ENCODE data around the gene FERMT1.
"Not testable (repeated sequence)": the region's sequence is repeated elsewhere in the genome, so short reads cannot be mapped to it uniquely, and the experiment has no call there.

The FERMT1 gene

GRCh38 chr20:6040958-6041807 is 81.6 kb downstream of the FERMT1 start:
- Histone ChIP-seq H3K4me1 (ENCODE audit: insufficient read depth, insufficient read length) (no peaks in the 10 kb centered on the region), H3K4me3 (ENCODE audit: insufficient read length, low read depth) (no peak overlapping the region), H3K9ac (ENCODE audit: insufficient read length, low read depth) (no peak overlapping the region), H3K36me3 (ENCODE audit: insufficient read depth, insufficient read length, low read length) (peaks cover 49% of the 10 kb centered on the region), H3K27me3 (ENCODE audit: insufficient read depth, insufficient read length) (no peaks in the 10 kb centered on the region), H3K9me3 (ENCODE audit: insufficient read depth, low read length) (no peaks in the 10 kb centered on the region)
- DNase-seq (ENCODE audit: low read depth, low spot score), result no peak
- TF ChIP-seq YY1 (IDR thresholded peaks at IDR 0.05; ENCODE audit: insufficient read depth, insufficient read length) (no peak), ZNF274 (IDR thresholded peaks at IDR 0.05; ENCODE audit: low read depth, low read length) (no peak), SUZ12 (IDR thresholded peaks at IDR 0.05; ENCODE audit: extremely low read depth, insufficient read depth, insufficient read length) (no peak)

- no peak for DNase-seq (ENCODE audit: low read depth, low spot score)
- peaks cover 51% of the 10 kb centered on the region for H3K36me3 ChIP-seq (ENCODE audit: insufficient read depth, insufficient read length, low read length)
- H3K9me3 ChIP-seq (ENCODE audit: insufficient read depth, low read length), result no peaks in the 10 kb centered on the region
- no peak overlapping the region for H3K9ac ChIP-seq (ENCODE audit: insufficient read length, low read depth)
- no peak overlapping the region for H3K4me3 ChIP-seq (ENCODE audit: insufficient read length, low read depth)
- no peak for TF ChIP-seq YY1 (IDR thresholded peaks at IDR 0.05; ENCODE audit: insufficient read depth, insufficient read length)
- no peak for TF ChIP-seq ZNF274 (IDR thresholded peaks at IDR 0.05; ENCODE audit: low read depth, low read length)
- H3K4me1 ChIP-seq (ENCODE audit: insufficient read depth, insufficient read length), result no peaks in the 10 kb centered on the region
- no peaks in the 10 kb centered on the region for H3K27me3 ChIP-seq (ENCODE audit: insufficient read depth, insufficient read length)
Observed at GRCh38 chr20:6040540-6040939, 82.3 kb downstream of the FERMT1 start.

DNA sequence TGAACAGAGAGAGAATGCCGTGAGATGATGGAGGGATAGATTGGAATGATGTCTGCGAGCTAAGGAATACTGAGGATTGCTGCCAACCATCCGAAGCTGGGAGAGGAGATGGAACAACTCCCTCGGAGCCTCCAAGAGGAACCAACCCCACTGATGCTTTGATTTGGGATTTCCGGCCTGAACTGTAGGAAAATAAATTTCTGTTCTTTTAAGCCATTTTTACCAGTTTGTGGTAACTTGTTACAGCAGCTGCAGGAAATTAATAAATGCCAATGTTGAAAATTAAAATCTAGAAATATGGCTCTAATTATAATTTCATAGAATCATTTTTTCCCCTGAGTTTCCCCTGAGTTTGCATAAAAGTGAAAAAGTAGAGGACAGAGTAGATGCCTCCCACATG is 83.1 kb downstream of the FERMT1 start:
- H3K4me1 ChIP-seq (ENCODE audit: insufficient read depth, insufficient read length), result no peaks in the 10 kb centered on the region
- no peaks in the 10 kb centered on the region for H3K9me3 ChIP-seq (ENCODE audit: insufficient read depth, low read length)
- no peaks in the 10 kb centered on the region for H3K27me3 ChIP-seq (ENCODE audit: insufficient read depth, insufficient read length)
- H3K9ac ChIP-seq (ENCODE audit: insufficient read length, low read depth), result no peak overlapping the region
- peaks cover 53% of the 10 kb centered on the region for H3K36me3 ChIP-seq (ENCODE audit: insufficient read depth, insufficient read length, low read length)
- H3K4me3 ChIP-seq (ENCODE audit: insufficient read length, low read depth), result no peak overlapping the region
- DNase-seq (ENCODE audit: low read depth, low spot score), result no peak
- TF ChIP-seq ZNF274 (IDR thresholded peaks at IDR 0.05; ENCODE audit: low read depth, low read length) (no peak), YY1 (IDR thresholded peaks at IDR 0.05; ENCODE audit: insufficient read depth, insufficient read length) (no peak), SUZ12 (IDR thresholded peaks at IDR 0.05; ENCODE audit: extremely low read depth, insufficient read depth, insufficient read length) (no peak)

GRCh38 chr20:6038256-6038655 is 84.6 kb downstream of the FERMT1 start:
- H3K9ac ChIP-seq (ENCODE audit: insufficient read length, low read depth), result no peak overlapping the region
- no peaks in the 10 kb centered on the region for H3K4me1 ChIP-seq (ENCODE audit: insufficient read depth, insufficient read length)
- DNase-seq (ENCODE audit: low read depth, low spot score), result no peak
- H3K27me3 ChIP-seq (ENCODE audit: insufficient read depth, insufficient read length), result no peaks in the 10 kb centered on the region
- H3K36me3 ChIP-seq (ENCODE audit: insufficient read depth, insufficient read length, low read length), result peaks cover 64% of the 10 kb centered on the region
- no peak for TF ChIP-seq YY1 (IDR thresholded peaks at IDR 0.05; ENCODE audit: insufficient read depth, insufficient read length)
- no peak for TF ChIP-seq SUZ12 (IDR thresholded peaks at IDR 0.05; ENCODE audit: extremely low read depth, insufficient read depth, insufficient read length)
- no peak for TF ChIP-seq ZNF274 (IDR thresholded peaks at IDR 0.05; ENCODE audit: low read depth, low read length)
- H3K4me3 ChIP-seq (ENCODE audit: insufficient read length, low read depth), result no peak overlapping the region
- no peaks in the 10 kb centered on the region for H3K9me3 ChIP-seq (ENCODE audit: insufficient read depth, low read length)

GRCh38 chr20:6037082-6037481 is 85.7 kb downstream of the FERMT1 start:
- TF ChIP-seq YY1 (IDR thresholded peaks at IDR 0.05; ENCODE audit: insufficient read depth, insufficient read length) (no peak), SUZ12 (IDR thresholded peaks at IDR 0.05; ENCODE audit: extremely low read depth, insufficient read depth, insufficient read length) (no peak), ZNF274 (IDR thresholded peaks at IDR 0.05; ENCODE audit: low read depth, low read length) (no peak)
- H3K36me3 ChIP-seq (ENCODE audit: insufficient read depth, insufficient read length, low read length), result peaks cover 61% of the 10 kb centered on the region
- no peaks in the 10 kb centered on the region for H3K4me1 ChIP-seq (ENCODE audit: insufficient read depth, insufficient read length)
- H3K4me3 ChIP-seq (ENCODE audit: insufficient read length, low read depth), result no peak overlapping the region
- DNase-seq (ENCODE audit: low read depth, low spot score), result no peak
- no peaks in the 10 kb centered on the region for H3K9me3 ChIP-seq (ENCODE audit: insufficient read depth, low read length)
- H3K27me3 ChIP-seq (ENCODE audit: insufficient read depth, insufficient read length), result no peaks in the 10 kb centered on the region
- H3K9ac ChIP-seq (ENCODE audit: insufficient read length, low read depth), result no peak overlapping the region

DNA sequence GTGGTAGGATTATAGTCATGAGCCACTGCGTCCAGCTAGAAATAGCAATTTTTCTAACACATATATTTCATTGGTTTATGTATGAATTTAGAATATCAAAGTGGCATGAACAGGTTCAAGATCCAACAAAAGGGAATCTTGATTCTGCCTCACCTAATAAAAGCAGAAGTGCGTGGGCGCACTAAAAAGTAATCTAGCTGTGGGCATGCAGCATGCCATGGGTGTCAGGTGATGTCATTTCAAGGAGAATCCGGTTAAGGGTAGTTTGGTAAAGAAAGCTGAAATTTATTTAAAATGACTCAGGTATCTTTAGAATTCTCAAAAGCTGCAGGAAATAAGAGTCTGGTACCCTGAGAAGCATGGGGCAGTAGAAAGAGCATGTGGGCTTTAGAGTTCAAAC is 86.6 kb downstream of the FERMT1 start:
- Histone ChIP-seq H3K9ac (ENCODE audit: insufficient read length, low read depth) (no peak overlapping the region), H3K9me3 (ENCODE audit: insufficient read depth, low read length) (no peaks in the 10 kb centered on the region), H3K27me3 (ENCODE audit: insufficient read depth, insufficient read length) (no peaks in the 10 kb centered on the region), H3K36me3 (ENCODE audit: insufficient read depth, insufficient read length, low read length) (peaks cover 53% of the 10 kb centered on the region), H3K4me3 (ENCODE audit: insufficient read length, low read depth) (no peak overlapping the region), H3K4me1 (ENCODE audit: insufficient read depth, insufficient read length) (no peaks in the 10 kb centered on the region)
- no peak for DNase-seq (ENCODE audit: low read depth, low spot score)
- TF ChIP-seq SUZ12 (IDR thresholded peaks at IDR 0.05; ENCODE audit: extremely low read depth, insufficient read depth, insufficient read length) (no peak), ZNF274 (IDR thresholded peaks at IDR 0.05; ENCODE audit: low read depth, low read length) (no peak), YY1 (IDR thresholded peaks at IDR 0.05; ENCODE audit: insufficient read depth, insufficient read length) (no peak)

DNA sequence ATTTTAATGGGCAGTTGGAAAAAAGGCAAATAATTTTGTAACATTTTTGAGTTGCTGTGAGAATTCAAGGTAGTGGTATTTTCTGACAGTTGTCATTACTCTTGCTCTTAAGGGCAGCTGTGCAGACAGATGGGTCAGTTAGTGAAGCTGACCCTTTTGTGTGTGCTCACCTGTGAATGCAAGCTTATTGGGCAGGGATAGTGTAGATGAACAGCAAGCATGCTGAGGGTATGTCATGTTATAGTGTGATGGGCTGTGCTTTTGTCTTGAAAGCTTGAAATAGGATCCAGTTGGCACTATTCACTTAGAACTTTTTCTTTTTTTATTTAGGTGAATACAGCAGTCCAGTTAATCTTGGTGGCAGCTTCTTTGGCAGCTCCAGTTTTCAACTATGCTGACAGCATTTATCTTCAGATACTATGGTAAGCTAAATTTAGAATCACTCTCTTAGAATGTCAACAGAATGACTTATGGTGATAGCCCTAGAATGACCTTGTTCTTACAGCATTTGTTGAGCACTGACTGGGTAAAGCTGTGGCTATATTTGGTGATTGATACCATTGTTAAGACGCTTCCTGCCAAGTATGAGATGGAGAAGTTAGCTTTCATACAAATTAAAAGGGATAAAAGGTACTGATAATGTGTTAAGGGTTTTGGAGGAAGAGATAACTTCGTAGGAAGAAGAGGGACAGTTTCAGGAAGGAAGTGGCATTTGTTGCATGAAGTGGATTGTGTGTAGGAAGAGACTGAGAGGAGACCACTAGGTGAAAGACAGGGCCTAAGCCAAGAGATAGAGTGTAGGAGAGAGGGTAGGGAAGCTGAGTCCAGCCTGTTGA is 88.5 kb downstream of the FERMT1 start:
- Histone ChIP-seq H3K9ac (ENCODE audit: insufficient read length, low read depth) (no peak overlapping the region), H3K4me1 (ENCODE audit: insufficient read depth, insufficient read length) (no peaks in the 10 kb centered on the region), H3K27me3 (ENCODE audit: insufficient read depth, insufficient read length) (no peaks in the 10 kb centered on the region), H3K36me3 (ENCODE audit: insufficient read depth, insufficient read length, low read length) (peaks cover 52% of the 10 kb centered on the region), H3K9me3 (ENCODE audit: insufficient read depth, low read length) (no peaks in the 10 kb centered on the region), H3K4me3 (ENCODE audit: insufficient read length, low read depth) (no peak overlapping the region)
- no peak for DNase-seq (ENCODE audit: low read depth, low spot score)
- no peak for TF ChIP-seq ZNF274 (IDR thresholded peaks at IDR 0.05; ENCODE audit: low read depth, low read length)

GRCh38 chr20:6032907-6033306 is 89.9 kb downstream of the FERMT1 start:
- not testable (repeated sequence) for H3K9me3 ChIP-seq (ENCODE audit: insufficient read depth, low read length); H3K27me3 ChIP-seq (ENCODE audit: insufficient read depth, insufficient read length); H3K9ac ChIP-seq (ENCODE audit: insufficient read length, low read depth); H3K4me1 ChIP-seq (ENCODE audit: insufficient read depth, insufficient read length); DNase-seq (ENCODE audit: low read depth, low spot score); H3K4me3 ChIP-seq (ENCODE audit: insufficient read length, low read depth)
- H3K36me3 ChIP-seq (ENCODE audit: insufficient read depth, insufficient read length, low read length), result peaks cover 46% of the 10 kb centered on the region
